Suprapubic skin (tissue), 3 donors: ENCODE results near the gene CSRP1.
"Not testable (repeated sequence)": the region's sequence is repeated elsewhere in the genome, so short reads cannot be mapped to it uniquely, and the experiment has no call there.

Experiments
- EP300 ChIP-seq: sonication (generic); formaldehyde crosslinking; IDR thresholded peaks from one replicate; pipeline ENCODE4 v1.6.1; 2017; ENCODE audit warnings: antibody characterized with exemption
- TF ChIP-seq, protein P1 (sequence below), 2 donors: fragments of 200-600 bp in 1 of 2; fragments of 450-650 bp in 1 of 2; sonication (generic) in 1 of 2; IDR thresholded peaks; one replicate each; pipeline ENCODE4 v1.5.1; 2016 to 2019; ENCODE audit warnings: antibody characterized with exemption in 2 of 2, mild to moderate bottlenecking in 1 of 2, moderate library complexity in 1 of 2

DNA sequence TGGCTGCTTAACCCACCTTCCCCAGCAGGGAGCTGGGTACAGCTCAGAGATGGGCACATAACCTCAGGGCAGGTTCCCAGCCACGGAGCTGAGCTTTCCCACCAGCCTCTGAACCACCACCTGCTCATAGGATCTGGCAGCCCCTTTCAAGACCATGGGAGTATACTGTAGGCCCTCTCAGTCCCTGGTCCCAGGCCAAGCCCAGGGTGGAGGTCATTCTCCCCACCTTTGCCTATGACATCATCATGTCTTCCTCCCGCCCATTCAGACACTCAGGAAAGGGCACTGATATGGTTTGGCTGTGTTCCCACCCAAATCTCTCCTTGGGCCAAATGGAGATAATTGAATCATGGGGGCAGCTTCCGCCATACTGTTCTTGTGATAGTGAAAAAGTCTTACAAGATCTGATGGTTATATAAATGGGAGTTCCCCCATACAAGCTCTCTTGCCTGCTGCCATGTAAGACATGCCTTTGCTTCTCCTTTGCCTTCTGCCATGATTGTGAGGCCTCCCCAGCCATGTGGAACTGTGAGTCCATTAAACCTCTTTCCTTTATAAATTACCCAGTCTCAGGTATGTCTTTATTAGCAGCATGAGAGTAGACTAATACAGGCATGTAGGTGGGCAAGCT, 13.8 kb downstream of the CSRP1 start:
- TF ChIP-seq, protein P1, sequence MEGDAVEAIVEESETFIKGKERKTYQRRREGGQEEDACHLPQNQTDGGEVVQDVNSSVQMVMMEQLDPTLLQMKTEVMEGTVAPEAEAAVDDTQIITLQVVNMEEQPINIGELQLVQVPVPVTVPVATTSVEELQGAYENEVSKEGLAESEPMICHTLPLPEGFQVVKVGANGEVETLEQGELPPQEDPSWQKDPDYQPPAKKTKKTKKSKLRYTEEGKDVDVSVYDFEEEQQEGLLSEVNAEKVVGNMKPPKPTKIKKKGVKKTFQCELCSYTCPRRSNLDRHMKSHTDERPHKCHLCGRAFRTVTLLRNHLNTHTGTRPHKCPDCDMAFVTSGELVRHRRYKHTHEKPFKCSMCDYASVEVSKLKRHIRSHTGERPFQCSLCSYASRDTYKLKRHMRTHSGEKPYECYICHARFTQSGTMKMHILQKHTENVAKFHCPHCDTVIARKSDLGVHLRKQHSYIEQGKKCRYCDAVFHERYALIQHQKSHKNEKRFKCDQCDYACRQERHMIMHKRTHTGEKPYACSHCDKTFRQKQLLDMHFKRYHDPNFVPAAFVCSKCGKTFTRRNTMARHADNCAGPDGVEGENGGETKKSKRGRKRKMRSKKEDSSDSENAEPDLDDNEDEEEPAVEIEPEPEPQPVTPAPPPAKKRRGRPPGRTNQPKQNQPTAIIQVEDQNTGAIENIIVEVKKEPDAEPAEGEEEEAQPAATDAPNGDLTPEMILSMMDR (IDR thresholded peaks at IDR 0.05): not testable (repeated sequence)
- TF ChIP-seq EP300: not testable (repeated sequence)
